ENCODE results near the gene MAP7D1.

MAP7D1 gene

GRCh38 chr1:36126797-36127500, 29.0 kb upstream of the MAP7D1 start:
- no peak for DNase-seq (ENCODE audit: low read depth)
- no peak overlapping the region for H3K4me3 ChIP-seq (ENCODE audit: low read length)
- TF ChIP-seq CTCF (IDR thresholded peaks at IDR 0.05; ENCODE audit: insufficient read depth, low read depth, low read length, missing control alignments) = no peak

GRCh38 chr1:36128126-36128904, 27.6 kb upstream of the MAP7D1 start:
- no peak overlapping the region for H3K4me3 ChIP-seq (ENCODE audit: low read length)
- no peak for DNase-seq (ENCODE audit: low read depth)
- no peak for TF ChIP-seq CTCF (IDR thresholded peaks at IDR 0.05; ENCODE audit: insufficient read depth, low read depth, low read length, missing control alignments)

GRCh38 chr1:36128905-36129206, 27.1 kb upstream of the MAP7D1 start:
- TF ChIP-seq CTCF (IDR thresholded peaks at IDR 0.05; ENCODE audit: insufficient read depth, low read depth, low read length, missing control alignments) = no peak
- DNase-seq (ENCODE audit: low read depth) = no peak
- no peak overlapping the region for H3K4me3 ChIP-seq (ENCODE audit: low read length)

GRCh38 chr1:36132029-36132428, 23.9 kb upstream of the MAP7D1 start:
- DNase-seq (ENCODE audit: low read depth) = no peak
- H3K4me3 ChIP-seq (ENCODE audit: low read length) = no peak overlapping the region
- no peak for TF ChIP-seq CTCF (IDR thresholded peaks at IDR 0.05; ENCODE audit: insufficient read depth, low read depth, low read length, missing control alignments)

- DNase-seq (ENCODE audit: low read depth) = peak; percentile 85
- TF ChIP-seq CTCF (IDR thresholded peaks at IDR 0.05; ENCODE audit: insufficient read depth, low read depth, low read length, missing control alignments) = no peak
- H3K4me3 ChIP-seq (ENCODE audit: low read length) = no peak overlapping the region
Observed at GRCh38 chr1:36133484-36133883, 22.5 kb upstream of the MAP7D1 start.

- DNase-seq (ENCODE audit: low read depth) = no peak
- TF ChIP-seq CTCF (IDR thresholded peaks at IDR 0.05; ENCODE audit: insufficient read depth, low read depth, low read length, missing control alignments) = no peak
- H3K4me3 ChIP-seq (ENCODE audit: low read length) = no peak overlapping the region
Observed at GRCh38 chr1:36134031-36134430, 21.9 kb upstream of the MAP7D1 start.
